HL-60/S4 treated with retinoic acid at 250 ng/mL for 4 days and 3 days (cell line): ENCODE results near the gene ANKRD29.

Source experiments
- in situ Hi-C: fragments of 300-500 bp; cut with MboI; formaldehyde crosslinking; loops from 2 replicates; pipeline ENCODE4 v1.7.0; 2022; ENCODE audit warnings: low sequenced_read_pairs

The ANKRD29 gene

GRCh38 chr18:23689031-23689615 lies 26.4 kb upstream of the ANKRD29 start, which contains the start of gene LAMA3:
Gene LAMA3 (plus strand): TSS chr18:23689453. CDS start chr18:23689684, 231 bp downstream.
- in situ Hi-C loops: no loop called here

DNA sequence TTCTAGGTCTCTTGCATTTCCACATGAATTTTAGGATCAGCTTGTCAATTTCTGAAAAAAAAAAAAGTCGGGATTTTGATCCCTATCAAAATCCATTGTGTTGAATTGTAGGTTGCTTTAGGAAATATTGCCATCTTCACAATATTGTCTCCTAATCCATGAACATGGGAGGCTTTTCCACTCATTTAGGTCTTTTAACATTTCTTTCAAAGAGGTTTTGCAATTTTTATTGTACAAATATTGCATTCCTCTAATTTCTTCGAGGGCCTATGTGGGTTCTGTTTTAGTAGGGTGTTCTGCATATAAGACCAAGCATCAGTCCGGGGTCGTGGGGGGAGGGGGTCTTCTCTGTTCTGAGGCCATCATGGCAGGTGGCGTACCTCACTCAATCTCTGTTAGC lies 25.8 kb upstream of the ANKRD29 start:
- in situ Hi-C loops: no loop called here

GRCh38 chr18:23684515-23685197 lies 21.9 kb upstream of the ANKRD29 start:
- in situ Hi-C loops: no loop called here

DNA sequence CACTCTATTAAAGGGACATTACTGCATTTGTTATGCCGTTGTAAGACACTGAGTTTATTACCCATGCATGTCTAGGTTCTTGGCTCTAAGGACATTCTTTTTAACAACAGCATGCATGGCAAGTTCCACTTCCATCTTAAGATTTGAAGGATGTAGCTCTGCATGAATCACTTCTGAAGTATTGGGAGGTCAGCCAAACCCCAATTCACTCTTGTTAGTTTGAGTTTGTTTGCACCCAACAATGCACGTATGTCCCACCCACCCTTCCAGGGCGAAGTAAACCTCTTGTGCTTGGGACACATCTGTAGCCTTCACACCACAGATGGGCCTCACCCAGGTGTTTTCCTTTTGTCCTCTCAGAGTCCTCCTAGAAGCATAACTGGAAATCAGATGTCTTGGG lies 21.0 kb upstream of the ANKRD29 start:
- in situ Hi-C loops: no loop called here

GRCh38 chr18:23683155-23683554 lies 20.4 kb upstream of the ANKRD29 start:
- in situ Hi-C loops: no loop called here

DNA sequence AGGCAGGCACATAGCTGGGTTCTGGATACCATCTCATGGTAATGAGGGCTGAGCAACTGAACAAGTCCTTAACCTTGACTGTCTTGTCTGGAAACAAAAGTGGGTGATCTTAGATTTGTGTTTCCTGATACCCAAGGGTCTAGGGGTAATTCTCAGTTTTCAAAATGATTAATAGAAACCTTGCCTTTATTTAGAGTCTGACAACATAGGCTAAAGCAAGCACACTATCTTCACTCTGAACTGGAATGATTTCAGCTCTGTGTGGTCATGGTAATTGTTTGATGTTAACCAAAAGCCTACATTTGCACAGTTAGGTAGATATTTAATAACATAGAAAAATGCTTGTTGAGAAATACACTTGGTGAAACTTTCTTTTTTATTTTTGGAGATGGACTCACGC lies 19.8 kb upstream of the ANKRD29 start:
- in situ Hi-C loops: no loop called here

GRCh38 chr18:23682045-23682444 lies 19.3 kb upstream of the ANKRD29 start:
- in situ Hi-C loops: no loop called here

GRCh38 chr18:23675896-23676295 lies 13.2 kb upstream of the ANKRD29 start:
- in situ Hi-C loops: no loop called here

- in situ Hi-C loops: no loop called here
These were observed 12.5 kb upstream of the ANKRD29 start for GRCh38 chr18:23675236-23675635.

- in situ Hi-C loops: no loop called here
These were observed 11.0 kb upstream of the ANKRD29 start for GRCh38 chr18:23673725-23674124.

DNA sequence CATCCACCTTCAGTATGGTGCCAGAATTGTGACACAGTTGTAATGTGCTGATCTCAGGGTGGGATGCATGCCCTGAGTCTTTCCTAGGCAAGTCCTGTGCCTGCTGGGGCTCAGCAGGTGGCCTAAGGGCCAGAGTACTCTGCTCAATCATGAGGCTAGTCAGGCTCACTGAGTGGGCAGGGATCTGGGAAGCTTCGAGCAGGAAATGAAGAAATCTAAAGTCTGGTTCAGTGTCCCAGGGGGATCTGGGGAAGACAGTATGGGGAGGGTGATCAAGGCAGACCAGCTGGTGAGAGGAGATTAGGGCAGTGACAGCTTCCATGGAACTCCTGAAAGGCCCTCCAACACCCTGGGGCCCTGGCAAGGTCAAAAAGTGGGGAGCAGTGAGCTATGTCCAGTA lies 8.9 kb upstream of the ANKRD29 start:
- in situ Hi-C loops: no loop called here

DNA sequence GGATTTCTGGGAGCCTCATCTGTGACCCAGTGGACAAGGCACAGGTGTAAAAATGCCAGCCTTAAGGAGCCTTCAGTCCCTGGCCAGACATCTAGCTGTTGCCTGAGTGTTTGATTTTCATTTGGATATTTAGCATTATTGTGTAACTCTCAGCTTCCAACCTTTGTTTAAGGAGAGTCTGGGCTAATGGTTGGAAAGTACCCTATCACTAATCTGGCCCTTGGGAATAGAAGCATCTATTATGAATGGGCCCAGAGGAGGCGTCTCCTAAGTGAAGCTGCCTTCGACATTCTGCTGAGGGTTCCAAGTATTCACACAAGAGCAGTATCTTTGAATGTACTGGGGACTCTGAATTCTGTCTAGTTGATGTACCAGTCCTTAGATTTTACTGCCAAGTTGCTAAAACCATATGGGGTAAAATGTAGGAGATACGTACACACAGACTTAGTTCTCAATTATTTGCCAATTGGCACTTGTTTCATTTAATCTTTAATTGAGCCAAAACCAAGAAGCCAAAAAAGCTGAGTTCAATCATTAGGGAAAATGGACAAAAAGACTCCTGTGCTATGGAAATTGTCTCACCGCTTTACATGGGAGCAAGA lies 7.2 kb upstream of the ANKRD29 start:
- in situ Hi-C loops: no loop called here

- in situ Hi-C loops: no loop called here
These were observed 6.6 kb upstream of the ANKRD29 start for GRCh38 chr18:23669202-23669766.

DNA sequence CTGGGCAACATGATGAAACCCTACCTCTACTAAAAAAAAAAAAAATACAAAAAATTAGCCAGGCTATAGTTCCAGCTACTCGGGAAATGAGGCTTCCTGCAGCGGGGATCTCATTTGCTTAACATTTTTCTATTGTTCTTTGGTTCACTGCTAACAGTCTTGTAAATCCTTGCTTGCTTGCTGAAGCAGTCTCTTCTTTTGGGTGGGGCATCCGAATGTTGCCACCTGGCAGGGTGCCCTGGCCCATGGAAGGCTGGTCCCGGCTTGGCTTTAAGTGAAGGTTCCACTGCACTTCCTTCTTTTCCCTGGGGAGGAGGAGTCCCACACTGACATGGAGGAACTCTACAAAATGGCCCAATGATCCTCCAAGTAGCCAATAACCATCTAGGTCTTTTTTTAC lies 6.0 kb upstream of the ANKRD29 start:
- in situ Hi-C loops: no loop called here

DNA sequence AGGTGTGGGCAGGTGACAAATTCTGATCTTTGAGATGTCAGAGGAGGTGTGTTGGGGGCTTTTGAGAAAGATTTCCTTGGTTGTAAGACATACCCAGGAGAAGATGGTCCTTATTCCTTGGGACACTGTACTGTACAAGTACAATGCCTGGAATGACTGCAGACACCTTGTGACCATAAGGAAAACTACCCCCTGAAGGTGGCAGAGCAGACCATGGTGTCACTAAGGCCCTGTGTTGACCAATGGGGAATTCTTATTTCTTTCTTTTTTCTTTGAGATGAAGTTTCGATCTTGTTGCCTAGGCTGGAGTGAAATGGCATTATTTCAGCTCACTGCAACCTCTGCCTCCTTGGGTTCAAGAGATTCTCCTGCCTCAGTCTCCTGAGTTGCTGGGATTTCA lies 4.4 kb upstream of the ANKRD29 start:
- in situ Hi-C loops: no loop called here

- in situ Hi-C loops: no loop called here
These were observed 2.0 kb upstream of the ANKRD29 start for GRCh38 chr18:23664674-23665073.

DNA sequence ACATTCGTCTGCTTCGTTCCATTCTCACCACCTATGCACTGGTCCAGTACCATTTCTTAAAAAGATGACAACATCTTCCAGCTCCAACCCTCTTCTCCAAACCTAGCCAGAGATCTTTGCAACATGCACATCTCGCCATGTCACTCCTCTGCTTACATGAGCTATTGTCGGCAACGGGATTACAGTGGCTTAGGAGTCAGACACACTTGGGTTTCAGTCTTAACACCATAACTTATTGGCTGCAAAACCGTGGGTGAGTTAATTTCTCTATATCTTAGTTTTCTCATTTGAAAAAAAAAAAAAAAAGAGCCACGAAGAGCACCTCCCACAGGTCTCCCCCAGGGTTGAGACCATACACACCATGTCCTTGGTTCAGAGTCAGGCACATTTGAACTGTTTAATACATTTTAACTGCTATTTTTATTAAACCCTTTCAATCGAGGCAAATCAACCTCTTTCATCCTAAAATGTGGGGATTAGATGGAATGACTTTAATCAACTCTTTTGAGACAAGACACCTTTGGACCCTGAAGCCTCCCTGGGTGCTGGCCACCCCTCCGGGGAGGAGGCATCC lies 889 bp downstream of the ANKRD29 start:
- in situ Hi-C loops: no loop called here

- in situ Hi-C loops: no loop called here
These were observed 4.4 kb downstream of the ANKRD29 start for GRCh38 chr18:23658285-23658684.

DNA sequence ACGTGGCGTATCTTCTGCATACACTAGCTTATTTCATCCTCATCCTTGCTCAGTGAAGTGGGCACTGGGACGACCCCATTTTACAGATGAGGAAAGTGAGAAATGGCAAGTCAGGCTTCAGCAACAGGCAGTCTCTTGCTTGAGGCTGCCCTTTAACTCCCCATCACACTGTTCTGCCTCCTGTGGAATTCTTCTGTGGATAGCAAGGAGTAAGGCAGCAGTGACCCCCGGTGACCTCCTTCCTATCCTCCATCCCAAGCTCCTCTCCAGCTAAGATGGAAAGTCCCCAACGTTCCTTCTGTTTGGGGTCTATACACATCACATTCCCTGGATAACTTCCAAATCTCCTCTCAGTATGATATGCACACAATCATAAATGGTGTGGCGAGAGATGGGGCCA lies 10.5 kb downstream of the ANKRD29 start:
- in situ Hi-C loops: no loop called here

GRCh38 chr18:23650968-23651927 lies 11.5 kb downstream of the ANKRD29 start:
- in situ Hi-C loops: no loop called here
